HEK293T (cell line): ENCODE measurements around the gene IL17RC.

Experiments used
- ARNT ChIP-seq: fragments of 450-650 bp; IDR thresholded peaks from 2 replicates; pipeline ENCODE4 v1.6.1; 2017; ENCODE audit warnings: mild to moderate bottlenecking
- BHLHE40 ChIP-seq: fragments of 450-650 bp; IDR thresholded peaks from 2 replicates; pipeline ENCODE4 v1.6.1; 2016; ENCODE audit warnings: mild to moderate bottlenecking, moderate library complexity, borderline replicate concordance
- ELF4 ChIP-seq: fragments of 450-650 bp; IDR thresholded peaks from 2 replicates; pipeline ENCODE4 v1.6.1; 2017; ENCODE audit warnings: antibody characterized with exemption
- FOXA1 ChIP-seq: fragments of 450-650 bp; IDR thresholded peaks from 2 replicates; pipeline ENCODE4 v1.6.1; 2016; ENCODE audit warnings: mild to moderate bottlenecking
- FOXK2 ChIP-seq: fragments of 450-650 bp; IDR thresholded peaks from 2 replicates; pipeline ENCODE4 v1.6.1; 2016; ENCODE audit warnings: mild to moderate bottlenecking
- FOXM1 ChIP-seq: fragments of 450-650 bp; IDR thresholded peaks from 2 replicates; pipeline ENCODE4 v1.6.1; 2017; ENCODE audit warnings: mild to moderate bottlenecking, borderline replicate concordance
- HDGF ChIP-seq: fragments of 450-650 bp; IDR thresholded peaks from 2 replicates; pipeline ENCODE4 v1.6.1; 2017; ENCODE audit warnings: antibody characterized with exemption, borderline replicate concordance
- L3MBTL2 ChIP-seq: fragments of 450-650 bp; conservative IDR thresholded peaks from 2 replicates; pipeline ENCODE4 v1.6.1; 2016; ENCODE audit warnings: mild to moderate bottlenecking
- LEF1 ChIP-seq: fragments of 450-650 bp; IDR thresholded peaks from 2 replicates; pipeline ENCODE4 v1.6.1; 2017; ENCODE audit warnings: mild to moderate bottlenecking, borderline replicate concordance
- NFRKB ChIP-seq: fragments of 450-650 bp; IDR thresholded peaks from 2 replicates; pipeline ENCODE4 v1.6.1; 2016; ENCODE audit warnings: mild to moderate bottlenecking, moderate library complexity
- PKNOX1 ChIP-seq: fragments of 450-650 bp; IDR thresholded peaks from 2 replicates; pipeline ENCODE4 v1.6.1; 2016
- SP1 ChIP-seq: fragments of 450-650 bp; IDR thresholded peaks from 2 replicates; pipeline ENCODE4 v1.6.1; 2017
- TARDBP ChIP-seq: fragments of 450-650 bp; IDR thresholded peaks from 2 replicates; pipeline ENCODE4 v1.6.1; 2016
- ZNF384 ChIP-seq: fragments of 450-650 bp; IDR thresholded peaks from 2 replicates; pipeline ENCODE4 v1.6.1; 2016

DNA sequence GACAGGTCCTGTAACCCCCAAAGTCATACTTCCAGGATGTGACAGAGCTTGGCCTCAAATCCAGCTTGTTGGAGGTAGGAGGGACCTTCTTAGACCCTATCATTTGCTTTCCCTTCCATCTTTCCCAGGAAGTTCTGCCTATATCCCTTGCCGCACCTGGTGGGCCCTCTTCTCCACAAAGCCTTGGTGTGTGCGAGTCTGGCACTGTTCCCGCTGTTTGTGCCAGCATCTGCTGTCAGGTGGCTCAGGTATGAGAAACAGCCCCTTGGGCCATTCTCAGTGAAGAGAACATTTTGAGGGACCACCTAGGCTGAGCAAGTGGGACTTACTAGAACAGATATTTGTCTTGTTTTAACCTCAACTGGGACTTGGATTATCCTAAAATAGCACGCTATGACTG, 13.0 kb upstream of the IL17RC start:
- no peak for TF ChIP-seq FOXM1
- no peak for TF ChIP-seq TARDBP
- no peak for TF ChIP-seq SP1
- TF ChIP-seq NFRKB: no peak
- TF ChIP-seq PKNOX1: no peak
- no peak for TF ChIP-seq L3MBTL2
- no peak for TF ChIP-seq BHLHE40
- TF ChIP-seq ARNT: no peak
- TF ChIP-seq FOXA1: no peak
- TF ChIP-seq LEF1: no peak
- TF ChIP-seq ZNF384: no peak
- no peak for TF ChIP-seq FOXK2
- no peak for TF ChIP-seq ELF4
- no peak for TF ChIP-seq HDGF
